Neural progenitor cell (in vitro differentiated cells): ENCODE measurements around the gene SUPT20H. TPM values are rescaled to one million over a fixed set of nuclear protein-coding genes. Genes with fewer than 3 reads are reported as not detected.

ENCODE experiments used
- DNase-seq: peaks from one replicate; pipeline ENCODE4 v3.0.0-alpha.2; 2016; ENCODE audit warnings: low spot score
- H2AFZ ChIP-seq: fragments of 200-600 bp; sonication (generic); replicated peaks from 2 replicates; pipeline ENCODE4 v1.6.1; 2016; ENCODE audit warnings: antibody characterized with exemption
- H3F3A ChIP-seq: fragments of 200-600 bp; sonication (generic); 2 replicates; pipeline ENCODE4 v1.6.1; 2016; ENCODE audit warnings: antibody characterized with exemption, low read depth
- H3K27ac ChIP-seq: fragments of 200-600 bp; sonication (generic); 2 replicates; pipeline ENCODE4 v1.5.1; 2016; ENCODE audit warnings: mild to moderate bottlenecking
- H3K27me3 ChIP-seq: fragments of 200-600 bp; sonication (generic); 2 replicates; pipeline ENCODE4 v1.6.1; 2016; ENCODE audit warnings: mild to moderate bottlenecking, moderate library complexity
- H3K36me3 ChIP-seq: fragments of 200-600 bp; sonication (generic); 2 replicates; pipeline ENCODE4 v1.5.1; 2016
- H3K4me1 ChIP-seq: fragments of 200-600 bp; sonication (generic); 2 replicates; pipeline ENCODE4 v1.6.1; 2016; ENCODE audit warnings: mixed run types
- H3K4me2 ChIP-seq: fragments of 200-600 bp; sonication (generic); 2 replicates; pipeline ENCODE4 v1.6.1; 2016
- H3K4me3 ChIP-seq: fragments of 200-600 bp; sonication (generic); 2 replicates; pipeline ENCODE4 v1.5.1; 2016
- H3K79me2 ChIP-seq: fragments of 200-600 bp; sonication (generic); 2 replicates; pipeline ENCODE4 v1.6.1; 2016; ENCODE audit warnings: low read depth
- H3K9ac ChIP-seq: fragments of 200-600 bp; sonication (generic); 2 replicates; pipeline ENCODE4 v1.6.1; 2016
- H3K9me3 ChIP-seq: fragments of 200-600 bp; sonication (generic); 2 replicates; pipeline ENCODE4 v1.5.1; 2016; ENCODE audit warnings: low read depth
- H4K20me1 ChIP-seq: fragments of 200-600 bp; sonication (generic); 2 replicates; pipeline ENCODE4 v1.6.1; 2016; ENCODE audit warnings: low read depth
- H3K27ac Mint-ChIP-seq: 3 replicates; pipeline ENCODE4 v1.8.0; 2021; ENCODE audit warnings: mixed read lengths
- H3K27me3 Mint-ChIP-seq: 2 replicates; pipeline ENCODE4 v1.8.0; 2022; ENCODE audit warnings: low read depth, mild to moderate bottlenecking, inconsistent platforms, moderate library complexity, mixed read lengths; ENCODE audit not compliant: insufficient read depth
- H3K36me3 Mint-ChIP-seq: 3 replicates; pipeline ENCODE4 v1.8.0; 2021; ENCODE audit warnings: mixed read lengths
- H3K4me1 Mint-ChIP-seq: 3 replicates; pipeline ENCODE4 v1.8.0; 2021; ENCODE audit warnings: mixed read lengths
- H3K4me3 Mint-ChIP-seq: 3 replicates; pipeline ENCODE4 v1.8.0; 2021; ENCODE audit warnings: mild to moderate bottlenecking, moderate library complexity, mixed read lengths
- H3K9me3 Mint-ChIP-seq: 3 replicates; pipeline ENCODE4 v1.8.0; 2020; ENCODE audit warnings: mixed read lengths
- CTCF ChIP-seq: fragments of 200-600 bp; sonication (generic); IDR thresholded peaks from 2 replicates; pipeline ENCODE4 v1.5.1; 2017; ENCODE audit warnings: antibody characterized with exemption, mild to moderate bottlenecking
- EZH2 ChIP-seq: fragments of 200-600 bp; sonication (generic); IDR thresholded peaks from 2 replicates; pipeline ENCODE4 v1.6.1; 2017; ENCODE audit warnings: antibody characterized with exemption, mild to moderate bottlenecking, moderate library complexity
- EZH2phosphoT487 ChIP-seq: fragments of 200-600 bp; sonication (generic); IDR thresholded peaks from 2 replicates; pipeline ENCODE4 v1.6.1; 2017; ENCODE audit warnings: antibody characterized with exemption
- total RNA-seq: library from RNA; depleted of rRNA; stranded (reverse); fragments of >200 nt; gene quantifications from 2 replicates; pipeline ENCODE4 v1.2.3, GENCODE V29; 2015; ENCODE audit warnings: low replicate concordance

The SUPT20H gene
- total RNA-seq, 1 donor from 2014 or later = 88.2 TPM

GRCh38 chr13:36973621-36974295, 85.7 kb downstream of the SUPT20H start:
- Histone ChIP-seq H3K27ac (no peak overlapping the region), H2AFZ (no peak overlapping the region), H3K4me3 (no peak overlapping the region), H3K36me3 (peaks cover 19% of the 10 kb centered on the region), H4K20me1 (no peaks in the 10 kb centered on the region), H3K9ac (no peak overlapping the region), H3K9me3 (peaks cover 6% of the 10 kb centered on the region), H3K27me3 (no peaks in the 10 kb centered on the region), H3K4me1 (no peaks in the 10 kb centered on the region), H3K4me2 (no peak overlapping the region), H3K79me2 (no peaks in the 10 kb centered on the region), H3F3A (no peaks in the 10 kb centered on the region)
- Mint-ChIP-seq H3K27ac (no peak overlapping the region), H3K27me3 (peaks cover 2% of the 10 kb centered on the region), H3K4me3 (no peak overlapping the region), H3K9me3 (peaks cover 5% of the 10 kb centered on the region), H3K4me1 (no peaks in the 10 kb centered on the region), H3K36me3 (peaks cover 40% of the 10 kb centered on the region)
- TF ChIP-seq EZH2 (no peak), CTCF (no peak), EZH2phosphoT487 (no peak)
- DNase-seq = no peak

- TF ChIP-seq CTCF = no peak
- no peak for TF ChIP-seq EZH2phosphoT487
- no peak overlapping the region for H3K27ac Mint-ChIP-seq
- H2AFZ ChIP-seq = no peak overlapping the region
- peaks cover 2% of the 10 kb centered on the region for H3K27me3 Mint-ChIP-seq
- H3K4me1 Mint-ChIP-seq = no peaks in the 10 kb centered on the region
- H3K79me2 ChIP-seq = no peaks in the 10 kb centered on the region
- H3K36me3 ChIP-seq = peaks cover 19% of the 10 kb centered on the region
- no peak overlapping the region for H3K9ac ChIP-seq
- peaks cover 5% of the 10 kb centered on the region for H3K9me3 Mint-ChIP-seq
- H3K4me1 ChIP-seq = no peaks in the 10 kb centered on the region
- no peak overlapping the region for H3K4me3 Mint-ChIP-seq
- no peaks in the 10 kb centered on the region for H4K20me1 ChIP-seq
- no peak overlapping the region for H3K4me2 ChIP-seq
- no peak for DNase-seq
- H3K27me3 ChIP-seq = no peaks in the 10 kb centered on the region
- peaks cover 40% of the 10 kb centered on the region for H3K36me3 Mint-ChIP-seq
- no peak overlapping the region for H3K27ac ChIP-seq
- H3K9me3 ChIP-seq = peaks cover 6% of the 10 kb centered on the region
- H3F3A ChIP-seq = no peaks in the 10 kb centered on the region
- no peak overlapping the region for H3K4me3 ChIP-seq
Observed at GRCh38 chr13:36973009-36973408, 86.5 kb downstream of the SUPT20H start.

GRCh38 chr13:36966404-36966803, 93.1 kb downstream of the SUPT20H start:
- Histone ChIP-seq H3K27ac (no peak overlapping the region), H3K4me2 (no peak overlapping the region), H3K4me3 (no peak overlapping the region), H3K9me3 (no peaks in the 10 kb centered on the region), H3K27me3 (no peaks in the 10 kb centered on the region), H2AFZ (no peak overlapping the region), H4K20me1 (no peaks in the 10 kb centered on the region), H3K9ac (no peak overlapping the region), H3K4me1 (no peaks in the 10 kb centered on the region), H3F3A (no peaks in the 10 kb centered on the region), H3K79me2 (no peaks in the 10 kb centered on the region), H3K36me3 (no peaks in the 10 kb centered on the region)
- no peak for DNase-seq
- peaks cover 15% of the 10 kb centered on the region for H3K36me3 Mint-ChIP-seq
- H3K4me3 Mint-ChIP-seq = no peak overlapping the region
- H3K9me3 Mint-ChIP-seq = no peaks in the 10 kb centered on the region
- no peak overlapping the region for H3K27ac Mint-ChIP-seq
- no peak for TF ChIP-seq EZH2
- no peak for TF ChIP-seq EZH2phosphoT487
- TF ChIP-seq CTCF = no peak
- H3K27me3 Mint-ChIP-seq = no peaks in the 10 kb centered on the region
- no peaks in the 10 kb centered on the region for H3K4me1 Mint-ChIP-seq
